GM12801 (cell line): Measurements from ENCODE around the gene DRAXIN.

Experiments
- CTCF ChIP-seq: IDR thresholded peaks from one replicate; pipeline ENCODE4 v1.5.1; 2011; ENCODE audit warnings: control low read depth; ENCODE audit not compliant: insufficient read length; ENCODE audit errors: extremely low read depth

DRAXIN gene

GRCh38 chr1:11691302-11691914 is at the start of gene DRAXIN:
Gene DRAXIN (plus strand): TSS chr1:11691710. CDS start chr1:11706259, 14,549 bp downstream.
- TF ChIP-seq CTCF = no peak

- no peak for TF ChIP-seq CTCF
Measured at GRCh38 chr1:11641776-11642305, 49.7 kb upstream of the DRAXIN start.

- TF ChIP-seq CTCF = peak; percentile 96
Measured at GRCh38 chr1:11642418-11643017, 49.0 kb upstream of the DRAXIN start.

- TF ChIP-seq CTCF = no peak
Measured at GRCh38 chr1:11643782-11644181, 47.7 kb upstream of the DRAXIN start.

GRCh38 chr1:11645270-11645669 is 46.2 kb upstream of the DRAXIN start:
- no peak for TF ChIP-seq CTCF

- TF ChIP-seq CTCF = no peak
Measured at GRCh38 chr1:11645670-11646265, 45.7 kb upstream of the DRAXIN start.

GRCh38 chr1:11646317-11646716 is 45.2 kb upstream of the DRAXIN start:
- TF ChIP-seq CTCF = no peak
